Adrenal gland (tissue), 12 donors: ENCODE measurements around the gene INCA1. TPM values are rescaled to one million over a fixed set of nuclear protein-coding genes. Genes with fewer than 3 reads are reported as not detected.

Experiments
- DNase-seq, 7 donors: peaks; one replicate each; pipeline ENCODE4 v3.0.0-alpha.2; 2019 to 2020
- H3K27ac ChIP-seq, 5 donors: fragments of 200-600 bp; sonication (generic) in 4 of 5; 1 replicate in 3 of 5; 2 replicates in 2 of 5; pipeline versions ENCODE4 v1.5.1 to v1.8.0; 2016 to 2020; ENCODE audit warnings: mild to moderate bottlenecking in 1 of 5
- H3K27me3 ChIP-seq: fragments of 200-600 bp; 2 replicates; pipeline ENCODE4 v1.8.0; 2021
- H3K36me3 ChIP-seq, 2 donors: fragments of 200-600 bp; replicated peaks in 1 of 2; 1 replicate in 1 of 2; 2 replicates in 1 of 2; pipeline versions ENCODE4 v1.5.1 to v1.8.0; 2018 to 2022
- H3K4me1 ChIP-seq, 2 donors: fragments of 200-600 bp; replicated peaks in 1 of 2; 1 replicate in 1 of 2; 2 replicates in 1 of 2; pipeline versions ENCODE4 v1.5.1 to v1.8.0; 2018 to 2021
- H3K4me3 ChIP-seq, 4 donors: fragments of 200-600 bp; sonication (generic) in 3 of 4; one replicate each; pipeline ENCODE4 v1.5.1; 2016 to 2018
- H3K9me3 ChIP-seq, 3 donors: fragments of 200-600 bp; sonication (generic) in 1 of 3; replicated peaks in 1 of 3; 1 replicate in 2 of 3; 2 replicates in 1 of 3; pipeline versions ENCODE4 v1.5.1 to v1.8.0; 2016 to 2021
- CTCF ChIP-seq, 6 experiments: fragments of 450-650 bp in 4 of 6; fragments of 200-600 bp in 2 of 6; sonication (generic) in 1 of 6; IDR thresholded peaks; 1 replicate in 5 of 6; 2 replicates in 1 of 6; pipeline versions ENCODE4 v1.5.1 to v1.8.0; 2016 to 2021; ENCODE audit warnings: antibody characterized with exemption in 6 of 6, mild to moderate bottlenecking in 2 of 6, moderate library complexity in 1 of 6
- POLR2A ChIP-seq, 2 donors: fragments of 450-650 bp; IDR thresholded peaks; one replicate each; pipeline ENCODE4 v1.6.1; 2017; ENCODE audit warnings: antibody characterized with exemption in 2 of 2, mild to moderate bottlenecking in 2 of 2, moderate library complexity in 1 of 2
- WGBS, 4 donors: extraction: QIAGEN DNeasy Blood & Tissue Kit in 2 of 4; methylation state at CpG; one replicate each; pipeline versions ENCODE4 v1.1.5 to v1.1.7; 2013 to 2017; 5-methylcytosine and 5-hydroxymethylcytosine counted together
- intact Hi-C, 2 donors: fragments of 100-400 bp; cut with DNase I; formaldehyde crosslinking; loops; one replicate each; pipeline versions ENCODE4 v1.14.1 to v1.15.0; 2022 to 2023
- polyA plus RNA-seq, 3 donors: library from polyadenylated mRNA; stranded (reverse); fragments of 200-250 nt in 2 of 3; fragments of 350-450 nt in 1 of 3; fragmentation: Illumina TruSeq in 1 of 3; extraction: RNeasy Lipid Tissue Mini Kit (QIAGEN cat#74804) in 1 of 3; gene quantifications; one replicate each; pipeline ENCODE4 v1.2.3, GENCODE V29; 2013 to 2014
- total RNA-seq, 9 donors: library from RNA; depleted of rRNA in 4 of 9; stranded (reverse); fragments of >200 nt in 4 of 9; fragments of 120-200 nt in 1 of 9; fragmentation: NEBNext Ultra II Directional in 1 of 9; extraction: Animal tissue kit (Norgen Biotek cat#: 25700) in 1 of 9; gene quantifications; one replicate each; pipeline versions ENCODE4 v1.1.0 to v1.2.4, GENCODE V29; 2013 to 2023
- donor health status: healthy with polysubstance abuse.
- donor health status: Bipolar disorder and iron deficiency.
- donor health status: DM: yes; HTN: yes; CAD: no.
- donor health status: DM: no; HTN: no; CAD: no.
- donor health status: DM: no; HTN: no; CAD: no.
- donor health status: DM: yes; HTN: yes; CAD: no.

The INCA1 gene
- total and polyA plus RNA-seq, 12 donors: 0.44 to 6.2 (median 1.3) TPM; not detected in 2

- H3K4me1 ChIP-seq: peaks cover 8 to 12% of the 10 kb centered on the region in 2 donors
- H3K36me3 ChIP-seq: peaks cover 0 to 63% of the 10 kb centered on the region in 2 donors
- H3K27me3 ChIP-seq: no peaks in the 10 kb centered on the region
- TF ChIP-seq POLR2A (IDR thresholded peaks at IDR 0.05): no peak
- TF ChIP-seq CTCF (IDR thresholded peaks at IDR 0.05): no peak
- DNase-seq: no peak
- no peak overlapping the region for H3K4me3 ChIP-seq
- 58 to 73% (median 64%) methylated on average over 5 of the region's 5 CpGs for WGBS, 4 donors
- no peak overlapping the region for H3K27ac ChIP-seq
- no peaks in the 10 kb centered on the region for H3K9me3 ChIP-seq
- intact Hi-C loops: loop anchor here in 1 of 2 donors (10.0 kb wide), 3 partner anchors 48 to 82 kb away; partner anchors contain the start of genes CHRNE and GP1BA
Observed at GRCh38 chr17:4982305-4982704, 15.0 kb downstream of the INCA1 start.

GRCh38 chr17:4980644-4981216, 16.6 kb downstream of the INCA1 start:
- Histone ChIP-seq H3K27ac (no peak overlapping the region), H3K9me3 (no peaks in the 10 kb centered on the region), H3K4me1 (peaks cover under 1 to 3% of the 10 kb centered on the region in 2 donors), H3K36me3 (peaks cover 0 to 74% of the 10 kb centered on the region in 2 donors), H3K27me3 (no peaks in the 10 kb centered on the region), H3K4me3 (no peak overlapping the region)
- peak in 2 of 7 donors; percentile 49 to 52 for DNase-seq
- peak; percentile 61 to 84 (median 73) for TF ChIP-seq CTCF (IDR thresholded peaks at IDR 0.05)
- TF ChIP-seq POLR2A (IDR thresholded peaks at IDR 0.05): no peak
- intact Hi-C loops: loop anchor here in 1 of 2 donors (10.0 kb wide), 3 partner anchors 46 to 84 kb away; partner anchors contain the start of genes CHRNE and GP1BA
- WGBS, 4 donors: 41 to 46% (median 42%) methylated on average over 6 of the region's 6 CpGs

- Histone ChIP-seq H3K27ac (no peak overlapping the region), H3K36me3 (peaks cover 0 to 69% of the 10 kb centered on the region in 2 donors), H3K4me1 (peaks cover 0 to 6% of the 10 kb centered on the region in 2 donors), H3K27me3 (no peaks in the 10 kb centered on the region), H3K9me3 (no peaks in the 10 kb centered on the region), H3K4me3 (no peak overlapping the region)
- TF ChIP-seq CTCF (IDR thresholded peaks at IDR 0.05): no peak
- intact Hi-C loops: no loop called here
- DNase-seq: no peak
Observed at GRCh38 chr17:4978726-4979125, 18.6 kb downstream of the INCA1 start.

- Histone ChIP-seq H3K4me1 (peaks cover under 1 to 15% of the 10 kb centered on the region in 2 donors), H3K4me3 (no peak overlapping the region), H3K27me3 (no peaks in the 10 kb centered on the region), H3K9me3 (no peaks in the 10 kb centered on the region), H3K27ac (no peak overlapping the region), H3K36me3 (peaks cover 0 to 67% of the 10 kb centered on the region in 2 donors)
- DNase-seq: no peak
- intact Hi-C loops: no loop called here
- 82 to 89% (median 88%) methylated on average over 9 of the region's 9 CpGs for WGBS, 4 donors
- TF ChIP-seq POLR2A (IDR thresholded peaks at IDR 0.05) (no peak), CTCF (IDR thresholded peaks at IDR 0.05) (no peak)
Observed at GRCh38 chr17:4974115-4974670, 23.1 kb downstream of the INCA1 start.
